Fibroblast of the conjunctiva (primary cell): ENCODE results near the gene CEP128.

ENCODE experiments used
- DNase-seq: peaks from one replicate; pipeline ENCODE4 v3.0.0-alpha.2; 2010; ENCODE audit warnings: low read depth

The CEP128 gene

DNA sequence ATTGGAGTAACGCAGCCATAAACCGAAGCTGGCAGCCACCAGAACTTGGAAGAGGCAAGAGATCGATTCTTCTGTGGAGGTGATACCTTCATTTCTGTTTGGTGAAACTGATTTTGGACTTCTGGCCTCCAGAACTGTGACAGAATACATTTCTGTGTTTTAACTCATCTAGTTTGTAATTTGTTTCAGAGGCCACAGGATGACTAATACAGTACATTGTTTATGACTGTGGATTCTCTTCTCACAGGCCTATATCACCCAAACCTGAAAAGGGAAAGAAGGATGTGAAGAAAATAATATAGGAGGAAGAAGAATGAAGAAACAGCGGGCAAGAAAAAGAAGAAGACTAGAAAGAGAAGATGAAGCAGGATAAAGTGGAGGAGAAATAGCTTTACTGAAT lies 466.5 kb downstream of the CEP128 start:
- DNase-seq: no peak

DNA sequence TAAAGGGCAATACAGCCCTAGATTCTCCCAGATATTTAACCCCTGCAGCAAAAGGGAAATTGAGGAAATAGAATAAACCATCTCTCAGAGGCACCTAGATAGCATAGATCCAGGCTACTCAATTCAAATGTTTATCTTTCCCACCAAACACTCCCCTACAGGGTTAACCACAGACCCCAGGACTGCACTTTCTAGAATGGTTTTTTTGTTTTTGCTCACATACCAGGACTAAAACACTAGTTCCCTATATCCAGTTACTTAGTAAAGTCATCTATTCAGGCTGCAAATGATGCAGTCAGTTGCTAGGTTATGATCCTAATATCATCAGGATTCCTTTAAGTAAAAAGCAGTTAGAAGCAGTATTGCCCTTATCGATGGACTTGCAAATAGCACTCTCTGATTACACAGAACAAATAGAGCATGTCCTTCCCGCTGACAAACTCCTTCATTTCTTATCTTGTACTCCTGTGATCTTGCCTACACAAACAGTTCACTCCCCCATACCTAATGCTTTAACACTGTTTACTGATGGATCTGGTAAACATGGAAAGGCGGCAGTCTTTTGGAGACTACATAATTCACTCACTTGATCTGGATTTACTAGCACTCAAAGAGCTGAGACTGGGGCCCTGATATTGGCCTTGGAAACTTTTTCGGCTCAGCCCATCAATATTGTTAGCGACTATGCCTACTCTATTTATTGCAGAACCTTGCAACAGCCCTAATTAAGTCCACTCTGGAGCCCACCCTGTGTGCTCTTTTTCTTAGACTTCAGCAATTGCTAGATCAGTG lies 473.0 kb downstream of the CEP128 start:
- no peak for DNase-seq

DNA sequence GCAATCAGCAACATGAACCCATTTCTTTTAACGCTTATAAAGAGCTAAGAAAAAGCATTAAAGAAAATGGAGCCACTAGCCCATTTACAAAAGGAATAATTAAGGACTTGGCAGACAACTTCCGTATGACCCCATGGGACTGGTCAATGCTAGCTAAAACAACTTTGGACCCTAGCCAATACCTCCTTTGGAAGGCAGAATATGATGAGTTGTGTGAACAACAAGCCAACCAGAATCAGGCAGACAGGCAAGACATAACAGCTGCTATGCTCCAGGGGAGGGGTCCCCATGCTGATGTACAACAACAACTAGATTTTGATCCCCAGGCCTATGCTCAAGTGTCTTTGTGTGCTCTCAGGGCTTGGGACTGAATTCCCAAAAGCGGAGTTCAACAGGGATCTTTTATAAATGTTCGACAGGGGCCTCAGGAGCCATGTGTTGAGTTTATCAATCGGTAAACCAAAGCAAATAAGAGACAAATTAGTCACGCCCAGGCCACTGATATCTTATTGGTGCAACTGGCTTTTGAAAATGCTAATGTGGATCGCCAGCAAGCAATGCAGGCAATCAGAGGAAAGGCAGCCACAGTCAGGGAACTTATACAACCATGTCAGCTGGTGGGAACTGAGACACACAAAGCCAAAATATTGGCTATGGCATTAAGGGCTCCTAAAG lies 475.9 kb downstream of the CEP128 start:
- no peak for DNase-seq

DNA sequence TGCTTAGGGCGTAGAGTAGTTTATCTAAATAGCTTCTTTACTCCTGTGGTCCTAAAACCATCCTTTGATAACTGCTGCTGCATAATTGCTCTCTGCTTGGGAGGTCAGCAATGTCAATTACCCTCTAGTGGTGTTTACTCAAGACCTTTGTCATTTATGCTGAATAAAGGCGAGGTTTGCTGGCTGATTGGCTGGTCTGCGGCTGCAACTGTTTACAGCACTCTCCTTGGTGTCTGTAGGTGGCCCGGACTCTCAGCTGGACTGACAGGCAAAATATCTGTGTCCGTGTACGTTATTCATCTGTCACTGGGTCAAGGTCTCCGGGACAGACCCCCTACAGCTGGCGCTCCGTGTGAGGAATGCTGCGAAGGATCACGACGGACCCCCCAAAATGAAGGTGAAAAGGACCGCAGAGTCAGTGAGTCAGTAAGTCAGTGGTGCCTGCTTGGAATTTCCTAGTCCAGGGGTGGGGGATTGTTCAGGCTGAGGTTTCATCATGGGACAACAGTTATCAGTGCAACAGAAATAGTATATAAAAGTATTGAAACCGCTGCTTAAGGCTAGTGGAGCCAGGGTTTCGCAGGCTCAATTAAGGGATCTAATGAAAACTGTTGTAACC lies 476.9 kb downstream of the CEP128 start:
- no peak for DNase-seq

GRCh38 chr14:80456209-80456608 lies 485.3 kb downstream of the CEP128 start:
- no peak for DNase-seq

DNA sequence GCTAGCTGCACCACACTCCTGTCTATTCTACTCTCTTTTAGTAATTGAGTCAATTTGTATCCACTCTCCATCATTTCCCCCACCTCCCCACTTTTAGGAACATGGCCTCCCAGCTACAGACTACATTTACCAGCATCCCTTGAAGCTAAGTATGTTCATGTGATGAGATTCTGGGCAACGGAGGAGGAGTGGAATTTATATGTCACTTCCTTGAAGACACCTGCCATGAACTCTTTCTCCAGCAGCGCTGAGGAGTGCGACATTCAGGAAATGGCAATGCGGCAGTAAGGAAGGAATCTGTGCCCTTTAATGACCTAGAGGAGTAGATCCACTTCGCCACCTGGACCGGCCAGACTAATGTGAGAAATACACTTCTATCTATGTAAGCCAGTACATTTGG lies 486.5 kb downstream of the CEP128 start:
- no peak for DNase-seq

GRCh38 chr14:80448267-80448666 lies 493.3 kb downstream of the CEP128 start:
- DNase-seq: no peak

- no peak for DNase-seq
Measured at GRCh38 chr14:80447392-80447791, 494.1 kb downstream of the CEP128 start.
